Chondrocyte (in vitro differentiated cells): ENCODE measurements around the gene ZNF487. TPM values are rescaled to one million over a fixed set of nuclear protein-coding genes. Genes with fewer than 3 reads are reported as not detected.
"Not testable (repeated sequence)": the region's sequence is repeated elsewhere in the genome, so short reads cannot be mapped to it uniquely, and the experiment has no call there.

Experiments used
- DNase-seq: peaks from one replicate; pipeline ENCODE4 v3.0.0; 2021; ENCODE audit warnings: mixed read lengths, low spot score
- H3K27ac Mint-ChIP-seq: one replicate; pipeline ENCODE4 v1.8.0; 2021; ENCODE audit warnings: mild to moderate bottlenecking, moderate library complexity, mixed read lengths; ENCODE audit not compliant: unreplicated experiment
- H3K27me3 Mint-ChIP-seq: 2 replicates; pipeline ENCODE4 v1.8.0; 2021; ENCODE audit warnings: low read depth, mixed read lengths
- H3K36me3 Mint-ChIP-seq: 2 replicates; pipeline ENCODE4 v1.8.0; 2021; ENCODE audit warnings: low read depth, mixed read lengths
- H3K4me1 Mint-ChIP-seq: 2 replicates; pipeline ENCODE4 v1.8.0; 2021; ENCODE audit warnings: low read depth, mild to moderate bottlenecking, mixed read lengths
- H3K4me3 Mint-ChIP-seq: one replicate; pipeline ENCODE4 v1.8.0; 2021; ENCODE audit warnings: mild to moderate bottlenecking, moderate library complexity, mixed read lengths; ENCODE audit not compliant: unreplicated experiment
- H3K9me3 Mint-ChIP-seq: 2 replicates; pipeline ENCODE4 v1.8.0; 2021; ENCODE audit warnings: low read depth, mixed read lengths
- CTCF ChIP-seq: fragments of 200-600 bp; sonication (generic); IDR thresholded peaks from 2 replicates; pipeline ENCODE4 v1.5.0; 2021; ENCODE audit warnings: antibody characterized with exemption, mild to moderate bottlenecking, moderate library complexity
- total RNA-seq: library from RNA; stranded (reverse); gene quantifications from 3 replicates; pipeline ENCODE4 v1.2.1, GENCODE V29; 2021

The ZNF487 gene
- total RNA-seq, 1 donor from 2014 or later: 2.7 TPM

- no peak overlapping the region for H3K27ac Mint-ChIP-seq
- H3K27me3 Mint-ChIP-seq: no peaks in the 10 kb centered on the region
- no peak overlapping the region for H3K4me3 Mint-ChIP-seq
- TF ChIP-seq CTCF: no peak
- H3K9me3 Mint-ChIP-seq: no peaks in the 10 kb centered on the region
- no peak for DNase-seq
- H3K4me1 Mint-ChIP-seq: peaks cover 18% of the 10 kb centered on the region
- H3K36me3 Mint-ChIP-seq: no peaks in the 10 kb centered on the region
These were observed 21.3 kb downstream of the ZNF487 start for GRCh38 chr10:43458227-43458626.

DNA sequence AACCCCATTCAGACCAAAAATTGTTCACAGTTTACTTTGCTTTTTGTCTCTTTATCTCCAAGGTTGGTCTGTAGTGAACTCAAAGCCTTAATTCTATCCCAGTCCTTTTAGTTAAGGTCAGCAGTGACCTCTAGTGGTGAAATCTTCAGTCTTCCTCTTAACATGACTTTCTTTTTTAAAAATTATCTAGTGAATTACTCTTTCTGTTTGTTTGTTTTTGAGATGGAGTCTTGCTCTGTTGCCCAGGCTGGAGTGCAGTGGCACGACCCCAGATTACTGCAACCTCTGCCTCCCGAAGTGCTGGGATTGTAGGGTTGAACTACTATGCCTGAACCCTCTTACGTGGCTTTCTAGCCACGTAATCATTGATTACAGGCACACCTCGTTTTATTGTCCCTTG is 25.0 kb downstream of the ZNF487 start:
- H3K9me3 Mint-ChIP-seq: no peaks in the 10 kb centered on the region
- H3K27ac Mint-ChIP-seq: no peak overlapping the region
- TF ChIP-seq CTCF: peak; percentile 91
- no peaks in the 10 kb centered on the region for H3K4me1 Mint-ChIP-seq
- no peak overlapping the region for H3K4me3 Mint-ChIP-seq
- H3K27me3 Mint-ChIP-seq: no peaks in the 10 kb centered on the region
- no peaks in the 10 kb centered on the region for H3K36me3 Mint-ChIP-seq
- no peak for DNase-seq

DNA sequence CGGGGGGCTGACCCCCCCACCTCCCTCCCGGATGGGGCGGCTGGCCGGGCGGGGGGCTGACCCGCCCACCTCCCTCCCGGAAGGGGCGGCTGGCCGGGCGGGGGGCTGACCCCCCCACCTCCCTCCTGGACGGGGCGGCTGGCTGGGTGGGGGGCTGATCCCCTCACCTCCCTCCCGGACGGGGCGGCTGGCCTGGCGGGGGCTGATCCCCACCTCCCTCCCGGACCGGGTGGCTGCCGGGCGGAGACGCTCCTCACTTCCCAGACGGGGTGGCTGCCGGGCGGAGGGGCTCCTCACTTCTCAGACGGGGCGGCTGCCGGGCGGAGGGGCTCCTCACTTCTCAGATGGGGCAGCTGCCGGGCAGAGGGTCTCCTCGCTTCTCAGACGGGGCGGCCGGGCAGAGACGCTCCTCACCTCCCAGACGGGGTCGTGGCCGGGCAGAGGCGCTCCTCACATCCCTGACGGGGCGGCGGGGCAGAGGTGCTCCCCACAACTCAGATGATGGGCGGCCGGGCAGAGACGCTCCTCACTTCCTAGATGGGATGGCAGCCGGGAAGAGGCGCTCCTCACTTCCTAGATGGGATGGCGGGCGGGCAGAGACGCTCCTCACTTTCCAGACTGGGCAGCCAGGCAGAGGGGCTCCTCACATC is 28.3 kb downstream of the ZNF487 start:
- H3K27ac Mint-ChIP-seq, H3K27me3 Mint-ChIP-seq, H3K36me3 Mint-ChIP-seq, H3K4me3 Mint-ChIP-seq, H3K9me3 Mint-ChIP-seq, H3K4me1 Mint-ChIP-seq: not testable (repeated sequence)
- peak; percentile 62 for DNase-seq

DNA sequence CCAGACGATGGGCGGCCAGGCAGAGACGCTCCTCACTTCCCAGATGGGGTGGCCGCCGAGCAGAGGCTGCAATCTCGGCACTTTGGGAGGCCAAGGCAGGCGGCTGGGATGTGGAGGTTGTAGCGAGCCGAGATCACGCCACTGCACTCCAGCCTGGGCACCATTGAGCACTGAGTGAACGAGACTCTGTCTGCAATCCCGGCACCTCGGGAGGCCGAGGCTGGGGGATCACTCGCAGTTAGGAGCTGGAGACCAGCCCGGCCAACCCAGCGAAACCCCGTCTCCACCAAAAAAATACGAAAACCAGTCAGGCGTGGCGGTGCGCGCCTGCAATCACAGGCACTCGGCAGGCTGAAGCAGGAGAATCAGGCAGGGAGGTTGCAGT is 28.8 kb downstream of the ZNF487 start:
- not testable (repeated sequence) for H3K36me3 Mint-ChIP-seq, H3K9me3 Mint-ChIP-seq, H3K4me3 Mint-ChIP-seq

GRCh38 chr10:43471146-43471545 is 34.2 kb downstream of the ZNF487 start:
- Mint-ChIP-seq H3K27ac (no peak overlapping the region), H3K4me1 (peaks cover 6% of the 10 kb centered on the region), H3K27me3 (no peaks in the 10 kb centered on the region), H3K36me3 (no peaks in the 10 kb centered on the region), H3K9me3 (no peaks in the 10 kb centered on the region), H3K4me3 (no peak overlapping the region)
- DNase-seq: peak; percentile 56
- TF ChIP-seq CTCF: no peak

More for the DNA sequence above, 28.8 kb downstream of the ZNF487 start:
- DNase-seq: peak; percentile 15
- not testable (repeated sequence) for H3K27me3 Mint-ChIP-seq, H3K27ac Mint-ChIP-seq, H3K4me1 Mint-ChIP-seq

GRCh38 chr10:43471935-43472720 is 35.2 kb downstream of the ZNF487 start:
- H3K4me1 Mint-ChIP-seq: peaks cover 6% of the 10 kb centered on the region
- peaks cover 3% of the 10 kb centered on the region for H3K36me3 Mint-ChIP-seq
- no peak overlapping the region for H3K4me3 Mint-ChIP-seq
- no peak for TF ChIP-seq CTCF
- no peaks in the 10 kb centered on the region for H3K9me3 Mint-ChIP-seq
- no peaks in the 10 kb centered on the region for H3K27me3 Mint-ChIP-seq
- no peak for DNase-seq
- no peak overlapping the region for H3K27ac Mint-ChIP-seq
